Astrocyte of the spinal cord (primary cell): Measurements from ENCODE around the gene PLXNB1.

Experiments
- DNase-seq: peaks from one replicate; pipeline ENCODE4 v3.0.0; 2011; ENCODE audit warnings: low read depth, low spot score
- H3K4me3 ChIP-seq: 2 replicates; pipeline ENCODE4 v1.5.1; 2011; ENCODE audit warnings: low read depth, mild to moderate bottlenecking, low read length, moderate library complexity
- in situ Hi-C: cut with HindIII; loops from 2 replicates; pipeline ENCODE4 v1.10.0; 2017; ENCODE audit warnings: low sequenced_read_pairs
- TF ChIP-seq, protein P1 (sequence below): IDR thresholded peaks from 2 replicates; pipeline ENCODE4 v1.5.1; 2012; ENCODE audit warnings: low read depth, mild to moderate bottlenecking, low read length, inconsistent platforms

The PLXNB1 gene

GRCh38 chr3:48411041-48411588 is 18.8 kb downstream of the PLXNB1 start:
- DNase-seq: no peak
- in situ Hi-C loops: no loop called here
- TF ChIP-seq, protein P1, sequence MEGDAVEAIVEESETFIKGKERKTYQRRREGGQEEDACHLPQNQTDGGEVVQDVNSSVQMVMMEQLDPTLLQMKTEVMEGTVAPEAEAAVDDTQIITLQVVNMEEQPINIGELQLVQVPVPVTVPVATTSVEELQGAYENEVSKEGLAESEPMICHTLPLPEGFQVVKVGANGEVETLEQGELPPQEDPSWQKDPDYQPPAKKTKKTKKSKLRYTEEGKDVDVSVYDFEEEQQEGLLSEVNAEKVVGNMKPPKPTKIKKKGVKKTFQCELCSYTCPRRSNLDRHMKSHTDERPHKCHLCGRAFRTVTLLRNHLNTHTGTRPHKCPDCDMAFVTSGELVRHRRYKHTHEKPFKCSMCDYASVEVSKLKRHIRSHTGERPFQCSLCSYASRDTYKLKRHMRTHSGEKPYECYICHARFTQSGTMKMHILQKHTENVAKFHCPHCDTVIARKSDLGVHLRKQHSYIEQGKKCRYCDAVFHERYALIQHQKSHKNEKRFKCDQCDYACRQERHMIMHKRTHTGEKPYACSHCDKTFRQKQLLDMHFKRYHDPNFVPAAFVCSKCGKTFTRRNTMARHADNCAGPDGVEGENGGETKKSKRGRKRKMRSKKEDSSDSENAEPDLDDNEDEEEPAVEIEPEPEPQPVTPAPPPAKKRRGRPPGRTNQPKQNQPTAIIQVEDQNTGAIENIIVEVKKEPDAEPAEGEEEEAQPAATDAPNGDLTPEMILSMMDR: no peak
- no peak overlapping the region for H3K4me3 ChIP-seq

DNA sequence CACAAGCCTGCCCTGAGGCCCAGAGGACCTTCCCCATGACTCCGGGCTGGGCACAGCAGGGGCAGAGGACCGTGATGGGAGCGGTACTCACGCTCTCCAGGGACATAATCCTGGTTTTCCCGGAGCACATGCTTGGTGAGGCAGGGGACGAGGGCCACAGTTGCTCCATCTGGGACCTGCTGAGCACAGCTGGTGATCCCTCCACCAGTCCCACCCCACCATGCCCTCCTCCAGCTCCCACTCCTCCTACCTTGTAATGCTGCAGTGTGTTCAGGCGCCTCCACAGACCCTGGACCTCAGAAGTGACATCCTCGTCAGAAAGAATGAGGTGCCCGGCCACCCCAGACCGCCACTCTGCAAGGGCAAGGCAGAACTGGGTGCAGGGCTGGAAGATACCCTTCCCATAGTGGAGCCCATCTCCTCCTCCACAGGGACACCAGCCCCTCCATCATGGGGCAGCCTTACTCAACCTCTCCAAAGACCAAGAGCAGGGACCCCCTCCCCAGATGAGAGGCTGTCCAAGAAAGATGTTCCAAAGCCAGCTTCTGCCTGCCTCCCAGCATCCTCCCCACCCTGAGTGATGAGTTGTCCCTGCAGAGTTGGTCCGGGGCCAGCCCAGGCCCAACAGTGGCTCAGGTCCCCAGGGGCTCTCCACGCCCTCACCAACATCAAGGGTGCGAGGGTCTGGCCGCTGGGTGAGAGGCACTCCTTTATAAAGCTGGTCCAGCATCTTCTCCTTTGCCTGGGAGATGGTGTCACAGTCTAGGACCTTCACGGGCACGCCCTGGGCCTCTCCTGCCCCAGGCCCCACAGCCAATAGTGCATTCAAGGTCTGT is 19.5 kb downstream of the PLXNB1 start:
- TF ChIP-seq, protein P1: no peak

GRCh38 chr3:48409291-48410201 is 20.3 kb downstream of the PLXNB1 start:
- TF ChIP-seq, protein P1: no peak
- in situ Hi-C loops: no loop called here
- no peak for DNase-seq
- no peak overlapping the region for H3K4me3 ChIP-seq

More for the DNA sequence above, 19.5 kb downstream of the PLXNB1 start:
- no peak overlapping the region for H3K4me3 ChIP-seq
- no peak for DNase-seq
- in situ Hi-C loops: no loop called here

DNA sequence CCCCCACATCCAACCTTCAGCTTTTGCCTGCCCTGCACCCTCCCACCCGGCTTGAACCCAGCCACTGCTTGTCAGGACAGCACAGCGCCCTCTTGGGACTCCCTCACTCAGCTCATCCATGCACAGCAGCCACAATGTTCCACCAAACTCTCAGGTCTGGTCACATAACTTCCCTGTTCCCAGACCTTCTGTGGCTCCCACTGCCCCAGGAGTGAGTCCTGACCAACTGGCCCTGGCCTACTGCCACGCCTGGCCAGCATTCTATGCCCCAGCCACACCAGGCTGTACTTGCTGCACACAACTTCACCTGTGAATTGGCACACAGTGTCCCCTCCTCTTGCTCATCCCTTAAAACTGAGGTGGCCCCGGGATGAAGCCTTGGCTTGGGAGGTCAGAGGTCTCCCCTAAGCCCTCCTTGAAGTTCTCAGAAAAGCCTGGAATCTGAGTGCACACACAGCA is 21.0 kb downstream of the PLXNB1 start:
- DNase-seq: no peak
- in situ Hi-C loops: no loop called here
- TF ChIP-seq, protein P1: no peak
- no peak overlapping the region for H3K4me3 ChIP-seq

DNA sequence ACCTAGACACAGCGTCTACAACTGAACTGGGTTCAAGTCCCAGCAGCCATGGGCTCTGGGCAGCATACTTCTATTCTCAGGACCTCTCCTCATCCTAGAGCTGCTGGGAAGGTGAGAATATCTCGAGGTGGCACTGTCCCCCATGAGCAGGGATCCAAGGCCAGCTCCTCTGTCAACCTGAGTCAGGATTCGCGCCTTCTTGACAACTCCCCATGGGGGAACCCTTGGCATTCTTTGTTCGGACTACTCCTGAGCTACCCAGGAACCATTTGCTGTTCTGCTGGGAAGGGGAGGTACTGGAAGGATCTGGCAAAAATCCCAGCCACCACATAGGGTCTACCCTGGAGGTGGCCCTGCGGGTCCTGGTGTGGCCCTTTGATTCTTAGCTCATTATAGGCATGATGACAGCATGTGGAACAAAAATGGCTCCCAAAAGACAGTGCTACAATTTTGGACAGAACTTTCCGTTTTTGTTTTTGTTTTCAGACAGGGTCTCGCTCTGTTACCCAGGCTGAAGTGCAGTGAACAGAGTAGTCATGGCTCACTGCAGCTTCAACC is 22.3 kb downstream of the PLXNB1 start:
- H3K4me3 ChIP-seq: no peak overlapping the region
- in situ Hi-C loops: no loop called here
- TF ChIP-seq, protein P1: no peak
- DNase-seq: no peak
